GM19467 (cell line): ENCODE data around the gene CCNG2.
A peak's percentile ranks its signal among the peaks of the same experiment; 100 is the strongest.
"Not testable (repeated sequence)": the region's sequence is repeated elsewhere in the genome, so short reads cannot be mapped to it uniquely, and the experiment has no call there.

Source experiments
- ATAC-seq: cut with Tn5 transposase; IDR thresholded peaks from one replicate; pipeline ENCODE4 v1.9.1; 2021; ENCODE audit warnings: mild to moderate bottlenecking, moderate library complexity; ENCODE audit not compliant: unreplicated experiment

CCNG2 gene

GRCh38 chr4:77156912-77157858 lies at the start of gene CCNG2:
Gene CCNG2, plus strand, starts transcription at chr4:77157207. Its CDS starts 1,326 bp downstream, at chr4:77158533.
- peak; percentile 18 for ATAC-seq

DNA sequence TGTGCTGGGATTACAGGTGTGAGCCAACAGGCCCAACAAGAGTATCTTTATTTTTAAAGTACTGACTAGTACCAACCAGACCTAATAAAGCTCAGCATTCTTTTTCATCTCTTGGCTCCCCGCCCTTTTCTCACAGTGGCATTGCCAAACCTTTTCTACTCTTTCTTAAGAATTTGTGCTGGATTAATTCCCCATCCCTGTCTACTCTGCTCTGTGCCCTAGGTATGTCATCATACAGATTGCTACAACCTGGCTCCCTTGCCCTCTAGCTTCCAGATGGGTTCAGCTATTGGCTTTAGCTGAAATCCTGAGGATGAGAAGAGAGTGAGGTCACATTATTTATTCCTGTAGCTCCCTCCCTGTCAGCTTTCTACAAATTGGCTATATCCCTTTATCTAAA lies 46.3 kb upstream of the CCNG2 start:
- no peak for ATAC-seq

DNA sequence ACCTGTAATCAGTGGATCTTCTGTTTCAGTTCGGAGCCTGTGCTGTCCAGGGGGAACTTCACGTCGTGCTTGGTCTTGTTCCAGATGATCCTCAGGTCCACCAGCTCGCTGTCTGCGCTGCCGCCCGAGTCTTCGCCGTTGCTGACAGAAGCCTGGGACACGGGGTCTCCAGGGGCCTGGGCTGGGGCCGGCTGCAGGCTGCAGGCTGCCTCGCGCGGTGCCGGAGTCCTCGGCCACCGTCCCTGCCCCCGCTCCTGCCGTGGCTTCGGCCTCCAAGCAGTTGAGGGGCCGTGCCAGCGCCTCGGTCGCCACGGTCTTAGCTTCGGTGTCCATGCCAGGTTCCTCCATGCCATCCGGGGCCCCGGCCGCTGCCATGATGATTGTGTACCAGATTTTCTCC lies 43.9 kb upstream of the CCNG2 start:
- ATAC-seq = no peak

DNA sequence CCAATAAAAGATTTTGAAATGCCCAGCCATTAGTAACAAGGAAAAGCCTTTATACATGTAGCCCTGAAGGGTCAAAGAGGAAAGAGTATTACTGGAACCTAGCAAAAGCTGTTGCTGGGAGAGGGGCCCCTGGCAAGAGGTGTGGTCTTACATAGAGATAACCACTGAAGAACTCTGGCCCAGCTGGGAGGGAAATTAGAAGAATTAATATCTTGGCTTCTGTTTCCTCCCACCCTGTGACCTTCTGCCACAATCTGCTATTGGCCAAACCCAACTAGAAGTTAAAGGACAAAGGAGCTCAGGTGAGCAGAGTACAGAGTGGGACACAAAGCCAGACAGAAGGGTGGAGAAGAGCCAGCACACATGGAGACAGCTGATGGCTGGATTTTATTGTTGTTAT lies 39.3 kb upstream of the CCNG2 start:
- ATAC-seq = no peak

- ATAC-seq = no peak
Measured at GRCh38 chr4:77120886-77121508, 36.0 kb upstream of the CCNG2 start.

- no peak for ATAC-seq
Measured at GRCh38 chr4:77121736-77122240, 35.2 kb upstream of the CCNG2 start.

DNA sequence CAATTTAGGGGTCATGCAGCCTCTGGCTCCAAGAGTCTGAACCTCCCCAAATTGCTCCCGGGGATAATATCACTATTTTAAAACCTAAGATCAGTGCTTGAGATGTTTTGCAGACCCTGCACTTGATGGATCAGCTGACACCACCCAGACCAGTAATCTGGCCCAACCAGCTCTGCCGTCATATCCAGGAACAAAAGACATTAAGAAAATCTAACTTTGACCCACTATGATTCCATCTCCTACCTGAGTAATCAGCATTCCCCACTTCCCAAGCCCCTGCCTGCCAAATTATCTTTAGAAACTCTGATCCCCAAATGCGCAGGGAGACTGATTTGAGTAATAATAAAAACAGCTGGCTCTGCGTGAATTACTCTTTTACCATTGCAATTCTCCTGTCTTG lies 34.4 kb upstream of the CCNG2 start:
- no peak for ATAC-seq

- no peak for ATAC-seq
Measured at GRCh38 chr4:77123411-77123810, 33.6 kb upstream of the CCNG2 start.

DNA sequence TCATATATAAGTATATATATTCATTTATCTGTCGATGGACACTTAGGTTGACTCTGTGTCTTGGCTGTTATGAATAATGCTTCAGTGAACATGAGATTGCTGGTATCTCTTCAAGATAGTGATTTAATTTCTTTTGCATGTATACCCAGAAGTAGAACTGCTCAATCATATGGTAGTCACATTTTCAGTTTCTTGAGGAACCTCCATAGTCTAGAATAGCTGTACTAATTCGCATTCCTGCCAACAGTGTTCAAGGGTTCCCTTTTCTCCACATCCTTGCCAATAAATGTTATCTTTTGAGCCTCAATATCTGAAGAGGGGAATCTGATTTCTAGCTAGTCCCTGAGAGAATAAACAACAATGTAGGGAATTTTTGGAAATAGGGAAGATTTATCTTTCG lies 32.4 kb upstream of the CCNG2 start:
- no peak for ATAC-seq

- ATAC-seq = no peak
Measured at GRCh38 chr4:77125961-77126360, 31.0 kb upstream of the CCNG2 start.

- peak; percentile 93 for ATAC-seq
Measured at GRCh38 chr4:77126809-77127208, 30.2 kb upstream of the CCNG2 start.

GRCh38 chr4:77127215-77127614 lies 29.8 kb upstream of the CCNG2 start:
- ATAC-seq = peak; percentile 36

DNA sequence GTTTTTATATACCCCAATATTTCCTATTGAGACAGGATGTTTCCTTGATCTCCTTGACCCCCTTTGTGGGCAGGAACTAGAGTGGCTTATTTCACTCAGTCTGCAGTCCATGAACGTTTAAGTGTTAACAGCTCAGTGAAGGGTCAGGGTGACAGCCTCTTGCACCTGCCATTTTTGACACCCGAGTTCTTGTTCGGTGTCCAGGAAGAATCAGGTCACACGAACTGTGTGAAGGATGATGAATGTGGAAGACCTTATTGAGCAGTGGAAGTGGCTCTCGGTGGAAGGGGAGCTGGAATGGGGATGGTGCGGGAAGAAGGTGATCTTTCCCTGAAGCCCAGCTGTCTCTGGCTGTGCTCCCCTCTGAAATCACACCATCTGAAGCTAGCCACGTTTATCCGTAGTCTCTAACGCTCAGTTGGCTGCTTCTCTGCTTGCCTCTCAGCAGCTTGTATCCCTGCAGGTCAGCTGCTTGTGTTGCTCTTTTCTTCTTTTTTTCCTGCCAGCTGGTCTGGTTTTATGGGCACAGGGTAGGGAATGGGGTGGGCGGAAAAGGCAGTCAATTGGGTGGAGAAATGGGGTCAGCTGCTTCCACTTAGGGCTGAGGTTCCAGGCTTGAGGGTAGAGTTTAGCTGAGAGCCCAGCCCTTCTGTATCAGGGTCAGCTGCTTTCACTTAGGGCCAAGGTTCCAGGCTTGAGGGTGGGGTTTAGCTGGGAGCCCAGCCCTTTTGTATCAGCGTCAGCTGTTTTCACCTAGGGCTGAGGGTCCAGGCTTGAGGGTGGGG lies 29.0 kb upstream of the CCNG2 start:
- ATAC-seq = no peak

- no peak for ATAC-seq
Measured at GRCh38 chr4:77132652-77133312, 24.2 kb upstream of the CCNG2 start.

DNA sequence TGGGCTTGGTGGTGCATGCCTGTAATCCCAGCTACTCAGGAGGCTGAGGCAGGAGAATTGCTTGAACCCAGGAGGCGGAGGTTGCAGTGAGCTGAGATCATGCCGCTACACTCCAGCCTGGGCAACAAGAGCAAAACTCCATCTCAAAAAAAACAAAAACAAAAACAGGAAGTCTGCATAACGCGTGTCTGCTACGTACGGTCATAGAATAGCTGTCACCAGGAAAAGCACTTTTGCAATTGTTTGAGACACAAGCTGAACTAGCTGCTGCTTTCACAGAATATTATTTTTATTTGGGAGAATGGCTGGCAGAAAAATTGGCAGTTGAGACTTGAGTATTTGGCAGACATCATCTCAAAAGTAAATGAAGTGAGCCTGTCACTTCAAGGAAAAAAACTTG lies 19.6 kb upstream of the CCNG2 start:
- not testable (repeated sequence) for ATAC-seq

- ATAC-seq = no peak
Measured at GRCh38 chr4:77141964-77142645, 14.9 kb upstream of the CCNG2 start.

- no peak for ATAC-seq
Measured at GRCh38 chr4:77142646-77143028, 14.4 kb upstream of the CCNG2 start.

DNA sequence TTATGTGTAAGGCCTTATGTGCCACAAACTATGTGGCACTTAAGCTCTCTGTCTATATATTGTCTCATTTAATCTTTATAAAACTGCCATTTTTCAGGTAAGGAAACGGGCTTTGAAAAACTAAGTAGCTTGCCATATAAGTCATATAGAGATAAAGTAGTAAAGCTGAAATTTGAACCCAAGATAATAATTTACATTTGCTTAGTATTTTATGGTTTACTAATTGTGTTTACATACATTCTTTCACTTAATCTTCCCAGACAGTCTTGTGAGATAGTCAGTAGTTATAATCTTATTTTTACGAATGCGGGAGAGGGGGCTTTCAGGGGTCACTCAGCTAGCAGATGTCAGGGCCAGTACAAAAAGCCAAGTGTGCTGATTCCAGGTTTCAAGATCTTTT lies 13.9 kb upstream of the CCNG2 start:
- no peak for ATAC-seq

DNA sequence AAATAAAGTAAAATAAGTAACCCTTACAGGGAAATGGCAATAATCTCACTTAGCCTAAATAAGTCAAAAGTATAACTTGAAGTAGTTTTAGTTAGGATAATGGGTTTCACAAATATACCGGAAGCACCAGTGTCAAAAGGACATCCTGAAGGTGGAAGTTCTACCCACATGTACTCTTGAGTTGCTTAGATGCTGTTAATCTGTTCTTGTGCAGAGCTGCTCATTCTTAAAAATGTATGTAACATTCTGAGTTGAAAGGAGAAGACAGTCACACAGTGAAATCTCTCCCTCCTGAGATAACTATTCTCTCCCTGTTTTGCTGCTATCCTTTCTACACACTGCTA lies 11.2 kb upstream of the CCNG2 start:
- ATAC-seq = no peak
